HCT116 (cell line): ENCODE measurements around the gene MIA2. TPM values are rescaled to one million over a fixed set of nuclear protein-coding genes. Genes with fewer than 3 reads are reported as not detected.

ENCODE experiments used
- ATAC-seq: fragments of 200-7000 bp; cut with Tn5 transposase; 2 replicates; pipeline ENCODE4 v1.9.1; 2020; ENCODE audit warnings: mild to moderate bottlenecking, moderate library complexity
- BruUV-seq: library from RNA; stranded (reverse); fragments of 400-500 nt; replicated peaks from 2 replicates; lab custom pipeline; 2021; lab: Mats Ljungman, UMichigan
- CTCF ChIA-PET: fragments of 300-600 bp; sonication (Branson Sonifier 250); formaldehyde crosslinking; loops from one replicate; lab custom pipeline; 2021; ENCODE audit warnings: antibody characterized with exemption; lab: Charles Lee
- POLR2A ChIA-PET: fragments of 300-600, 350-600 bp; sonication (Branson Sonifier 250); formaldehyde crosslinking; loops from one replicate; lab custom pipeline; 2021; ENCODE audit warnings: antibody characterized with exemption; lab: Charles Lee
- RAD21 ChIA-PET, 2 experiments: fragments of 300-600 bp; sonication (Branson Sonifier 250); formaldehyde crosslinking; loops; one replicate each; lab custom pipeline; 2023; ENCODE audit warnings: low total read pairs in 2 of 2; ENCODE audit not compliant: uncharacterized antibody in 2 of 2, unreplicated experiment in 2 of 2, low non-redundant PET in 1 of 2; lab: Charles Lee
- DNase-seq: peaks from one replicate; pipeline ENCODE4 v3.0.0-alpha.2; 2010; ENCODE audit warnings: low read depth, low spot score
- H2AFZ ChIP-seq: fragments of 200-600 bp; shearing (Covaris generic), sonication (generic); 2 replicates; pipeline ENCODE4 v1.6.1; 2017; ENCODE audit warnings: low read depth, mixed run types, mixed read lengths, antibody characterized with exemption, low read length; ENCODE audit not compliant: poor library complexity, severe bottlenecking
- H3K27ac ChIP-seq: 2 replicates; pipeline ENCODE4 v1.5.1; 2012; ENCODE audit warnings: low read depth, low read length
- H3K27me3 ChIP-seq: fragments of 200-600 bp; sonication (generic); 2 replicates; pipeline ENCODE4 v1.6.1; 2016; ENCODE audit warnings: mixed run types, low read length, mixed read lengths; ENCODE audit not compliant: insufficient read depth
- H3K36me3 ChIP-seq, 2 experiments: fragments of 200-500 bp in 1 of 2; fragments of 200-600 bp in 1 of 2; sonication (Bioruptor generic) in 1 of 2; sonication (generic) in 1 of 2; 2 replicates each; pipeline versions ENCODE4 v1.5.1 to v1.6.1; 2014 to 2016; ENCODE audit warnings: low read length in 2 of 2, inconsistent platforms in 1 of 2, mixed read lengths in 1 of 2, mixed run types in 1 of 2; ENCODE audit not compliant: insufficient read depth in 2 of 2, control insufficient read depth in 1 of 2
- H3K4me1 ChIP-seq, 2 experiments: fragments of 200-600 bp in 1 of 2; sonication (generic) in 1 of 2; 2 replicates each; pipeline versions ENCODE4 v1.5.1 to v1.6.1; 2012 to 2017; ENCODE audit warnings: low read length in 2 of 2, inconsistent platforms in 1 of 2, mild to moderate bottlenecking in 1 of 2, mixed read lengths in 1 of 2, mixed run types in 1 of 2, moderate library complexity in 1 of 2; ENCODE audit not compliant: insufficient read depth in 2 of 2, control insufficient read depth in 1 of 2
- H3K4me2 ChIP-seq: fragments of 200-600 bp; sonication (generic); 2 replicates; pipeline ENCODE4 v1.6.1; 2017; ENCODE audit warnings: mixed run types, low read length, mixed read lengths
- H3K4me3 ChIP-seq, 2 experiments: fragments of 200-600 bp in 1 of 2; sonication (generic) in 1 of 2; replicated peaks in 1 of 2; 2 replicates each; pipeline ENCODE4 v1.5.1; 2011 to 2016; ENCODE audit warnings: low read length in 2 of 2, control low read depth in 1 of 2, low read depth in 1 of 2, mild to moderate bottlenecking in 1 of 2, mixed read lengths in 1 of 2, mixed run types in 1 of 2
- H3K79me2 ChIP-seq: fragments of 200-600 bp; sonication (generic); 2 replicates; pipeline ENCODE4 v1.6.1; 2017; ENCODE audit warnings: mild to moderate bottlenecking, mixed run types, low read length, moderate library complexity, mixed read lengths; ENCODE audit not compliant: insufficient read depth
- H3K9ac ChIP-seq: fragments of 200-600 bp; sonication (generic); 2 replicates; pipeline ENCODE4 v1.6.1; 2016; ENCODE audit warnings: low read length, mixed read lengths
- H3K9me2 ChIP-seq: fragments of 200-600 bp; sonication (generic), shearing (Covaris generic); 2 replicates; pipeline ENCODE4 v1.6.1; 2017; ENCODE audit warnings: mixed run types, mild to moderate bottlenecking, moderate library complexity; ENCODE audit not compliant: insufficient read depth
- H3K9me3 ChIP-seq, 2 experiments: fragments of 200-500 bp in 1 of 2; fragments of 200-600 bp in 1 of 2; sonication (Bioruptor generic) in 1 of 2; sonication (generic) in 1 of 2; 2 replicates each; pipeline ENCODE4 v1.6.1; 2014 to 2017; ENCODE audit warnings: low read length in 2 of 2, mixed read lengths in 2 of 2, inconsistent platforms in 1 of 2, low read depth in 1 of 2, mild to moderate bottlenecking in 1 of 2, mixed run types in 1 of 2, moderate library complexity in 1 of 2; ENCODE audit not compliant: control insufficient read depth in 1 of 2, insufficient read depth in 1 of 2
- H4K20me1 ChIP-seq: fragments of 200-600 bp; sonication (generic), shearing (Covaris generic); 2 replicates; pipeline ENCODE4 v1.6.1; 2017; ENCODE audit warnings: mixed run types, mild to moderate bottlenecking, moderate library complexity; ENCODE audit not compliant: insufficient read depth
- CBX3 ChIP-seq: IDR thresholded peaks from 2 replicates; pipeline ENCODE4 v1.6.1; 2012; ENCODE audit warnings: low read depth
- CEBPB ChIP-seq: IDR thresholded peaks from 2 replicates; pipeline ENCODE4 v1.6.1; 2012; ENCODE audit warnings: low read depth
- EGR1 ChIP-seq: IDR thresholded peaks from 2 replicates; pipeline ENCODE4 v1.6.1; 2012; ENCODE audit warnings: low read depth
- ELF1 ChIP-seq: IDR thresholded peaks from 2 replicates; pipeline ENCODE4 v1.6.1; 2012; ENCODE audit warnings: low read depth, borderline replicate concordance
- EZH2phosphoT487 ChIP-seq: fragments of 200-600 bp; IDR thresholded peaks from 2 replicates; pipeline ENCODE4 v1.6.1; 2018; ENCODE audit warnings: antibody characterized with exemption, borderline replicate concordance
- FOSL1 ChIP-seq: IDR thresholded peaks from 2 replicates; pipeline ENCODE4 v1.6.1; 2012; ENCODE audit warnings: low read depth
- JUND ChIP-seq: IDR thresholded peaks from 2 replicates; pipeline ENCODE4 v1.6.1; 2012
- MAX ChIP-seq: IDR thresholded peaks from 2 replicates; pipeline ENCODE4 v1.6.1; 2012
- POLR2A ChIP-seq: IDR thresholded peaks from 2 replicates; pipeline ENCODE4 v1.7.0; 2011; ENCODE audit warnings: borderline replicate concordance; ENCODE audit not compliant: insufficient read depth, insufficient read length; ENCODE audit errors: extremely low read depth
- POLR2AphosphoS5 ChIP-seq: IDR thresholded peaks from 2 replicates; pipeline ENCODE4 v1.6.1; 2011; ENCODE audit warnings: mild to moderate bottlenecking, low read depth, low read length, moderate library complexity
- SIN3A ChIP-seq: IDR thresholded peaks from 2 replicates; pipeline ENCODE4 v1.6.1; 2012; ENCODE audit warnings: low read depth
- SP1 ChIP-seq: IDR thresholded peaks from 2 replicates; pipeline ENCODE4 v1.6.1; 2012; ENCODE audit warnings: low read depth
- TCF7L2 ChIP-seq: IDR thresholded peaks from 2 replicates; pipeline ENCODE4 v1.7.0; 2011; ENCODE audit warnings: borderline replicate concordance, inconsistent platforms; ENCODE audit not compliant: insufficient read depth, insufficient read length; ENCODE audit errors: extremely low read depth
- YY1 ChIP-seq: IDR thresholded peaks from 2 replicates; pipeline ENCODE4 v1.6.1; 2011; ENCODE audit warnings: low read length, low read depth, moderate library complexity, mild to moderate bottlenecking; ENCODE audit not compliant: insufficient replicate concordance; ENCODE audit errors: extremely low read depth
- ZBTB33 ChIP-seq: IDR thresholded peaks from 2 replicates; pipeline ENCODE4 v1.6.1; 2011; ENCODE audit warnings: mild to moderate bottlenecking, low read length, moderate library complexity; ENCODE audit not compliant: insufficient replicate concordance; ENCODE audit errors: extremely low read depth
- intact Hi-C: fragments of 100-400 bp; cut with micrococcal nuclease; formaldehyde crosslinking; loops from 2 replicates; pipeline ENCODE4 v1.10.0; 2022
- total RNA-seq: library from RNA; stranded (reverse); gene quantifications from one replicate; pipeline ENCODE4 v1.2.1, GENCODE V29; 2021; ENCODE audit not compliant: unreplicated experiment

Gene MIA2
- total RNA-seq, 1 experiment from 2014 or later: 31.1 TPM

GRCh38 chr14:39431416-39432178 lies 197.9 kb downstream of the MIA2 start (continued):
- TF ChIP-seq POLR2AphosphoS5 (peak; percentile 58; the same call in 1 of the 2 replicates), YY1 (no peak), SIN3A (peak; percentile 66; the same call in 1 of the 2 replicates)
- TF ChIP-seq, all 23 proteins: peak for 3

- peaks cover 14 to 21% of the 10 kb centered on the region in 2 experiments for H3K4me1 ChIP-seq
- intact Hi-C loops: loop anchor here (2.0 to 5.0 kb wide), 2 partner anchors 165 to 257 kb away; partner anchors contain the start of gene PNN
- CTCF ChIA-PET: interaction anchor here (0.7 to 1.8 kb wide), 4 partner anchors 13 to 329 kb away, joined by 3 to 5 read pairs (median 3); partner anchors contain the start of gene SEC23A
- H3K4me3 ChIP-seq: peak within 1 kb of the TSS; percentile 78 to 83
- POLR2A ChIA-PET: interaction anchor here (0.6 to 1.8 kb wide), 7 partner anchors 9 to 318 kb away, joined by 3 to 9 read pairs (median 3); partner anchors contain the start of genes GEMIN2 and TRAPPC6B
- no peaks in the 10 kb centered on the region for H3K27me3 ChIP-seq
- peaks cover 30% of the 10 kb centered on the region for H3K79me2 ChIP-seq
- peak within 1 kb of the TSS; percentile 82 for H3K27ac ChIP-seq
- H4K20me1 ChIP-seq: no peaks in the 10 kb centered on the region
- no peaks in the 10 kb centered on the region for H3K36me3 ChIP-seq
- DNase-seq: peak; percentile 92
- ATAC-seq: peak; percentile 89
- H3K9me2 ChIP-seq: no peaks in the 10 kb centered on the region
- H3K9ac ChIP-seq: peak within 1 kb of the TSS; percentile 79
- H2AFZ ChIP-seq: peak within 1 kb of the TSS; percentile 59
- BruUV-seq: no TSS peak
- RAD21 ChIA-PET: interaction anchor here in 1 of 2 experiments (0.6 to 1.3 kb wide), 2 partner anchors 17 to 329 kb away, joined by 3 read pairs; partner anchors contain the start of gene SEC23A
- peak within 1 kb of the TSS; percentile 94 for H3K4me2 ChIP-seq
- no peaks in the 10 kb centered on the region for H3K9me3 ChIP-seq
- TF ChIP-seq SIN3A (0 out of 2 replicates have a peak, but pooled peaks have one; percentile 48), CEBPB (no peak), YY1 (peak; percentile 10), MAX (peak; percentile 67), ZBTB33 (no peak), SP1 (peak; percentile 93), CBX3 (peak; percentile 50; the same call in 1 of the 2 replicates), EGR1 (0 out of 2 replicates have a peak, but pooled peaks have one; percentile 29), POLR2A (peak; percentile 21), ELF1 (peak; percentile 75), TCF7L2 (peak; percentile 86), EZH2phosphoT487 (no peak), JUND (peak; percentile 79), FOSL1 (no peak)
These were observed 198.5 kb downstream of the MIA2 start, which contains the start of gene FBXO33 for GRCh38 chr14:39432179-39432618. Gene FBXO33 (minus strand): TSS chr14:39432433. CDS start chr14:39432162, 271 bp downstream.
